HG03432 (cell line): ENCODE results near the gene ESCO1.

Experiments used
- ATAC-seq: cut with Tn5 transposase; IDR thresholded peaks from one replicate; pipeline ENCODE4 v1.9.1; 2021; ENCODE audit warnings: mild to moderate bottlenecking, moderate library complexity; ENCODE audit not compliant: unreplicated experiment

Gene ESCO1

GRCh38 chr18:21490748-21491147 is 109.8 kb downstream of the ESCO1 start:
- ATAC-seq, result no peak

GRCh38 chr18:21489919-21490495 is 110.5 kb downstream of the ESCO1 start:
- ATAC-seq, result no peak

- peak; percentile 55 for ATAC-seq
Measured at GRCh38 chr18:21489119-21489750, 111.3 kb downstream of the ESCO1 start.

GRCh38 chr18:21486905-21487437 is 113.5 kb downstream of the ESCO1 start:
- no peak for ATAC-seq

GRCh38 chr18:21484851-21485636 is 115.5 kb downstream of the ESCO1 start:
- no peak for ATAC-seq

GRCh38 chr18:21483051-21483450 is 117.5 kb downstream of the ESCO1 start:
- ATAC-seq, result no peak

- no peak for ATAC-seq
Measured at GRCh38 chr18:21481739-21482138, 118.8 kb downstream of the ESCO1 start.

- ATAC-seq, result no peak
Measured at GRCh38 chr18:21479721-21480120, 120.8 kb downstream of the ESCO1 start.
